RPMI8226 (cell line): ENCODE data around the gene RFLNA.
A peak's percentile ranks its signal among the peaks of the same experiment; 100 is the strongest.
"Not testable (repeated sequence)": the region's sequence is repeated elsewhere in the genome, so short reads cannot be mapped to it uniquely, and the experiment has no call there.

Experiments used
- DNase-seq: peaks from one replicate; pipeline ENCODE4 v3.0.0-alpha.2; 2015

RFLNA gene

DNA sequence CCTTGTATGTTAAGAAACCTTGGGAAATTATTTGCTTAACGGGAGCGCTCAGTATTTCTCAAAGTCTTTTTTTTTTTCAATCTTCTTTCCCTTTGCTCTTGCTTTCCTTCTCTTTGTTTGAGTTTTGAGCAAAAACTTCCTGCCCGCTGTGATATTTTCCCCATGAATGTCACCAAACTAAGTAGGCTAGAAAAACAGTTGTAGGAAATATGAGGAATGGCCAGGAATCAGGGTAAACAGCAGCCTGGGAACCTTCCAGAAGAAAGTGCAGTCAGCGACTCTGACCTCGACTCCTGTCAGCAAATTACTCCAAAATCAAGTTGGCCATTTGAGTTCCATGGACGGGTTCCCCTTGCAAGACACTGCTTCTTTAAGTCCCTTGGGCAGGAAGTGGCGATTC is 11.6 kb upstream of the RFLNA start:
- no peak for DNase-seq

GRCh38 chr12:124284368-124284767 is 10.5 kb upstream of the RFLNA start:
- no peak for DNase-seq

GRCh38 chr12:124286414-124286813 is 8.5 kb upstream of the RFLNA start:
- peak; percentile 25 for DNase-seq

DNA sequence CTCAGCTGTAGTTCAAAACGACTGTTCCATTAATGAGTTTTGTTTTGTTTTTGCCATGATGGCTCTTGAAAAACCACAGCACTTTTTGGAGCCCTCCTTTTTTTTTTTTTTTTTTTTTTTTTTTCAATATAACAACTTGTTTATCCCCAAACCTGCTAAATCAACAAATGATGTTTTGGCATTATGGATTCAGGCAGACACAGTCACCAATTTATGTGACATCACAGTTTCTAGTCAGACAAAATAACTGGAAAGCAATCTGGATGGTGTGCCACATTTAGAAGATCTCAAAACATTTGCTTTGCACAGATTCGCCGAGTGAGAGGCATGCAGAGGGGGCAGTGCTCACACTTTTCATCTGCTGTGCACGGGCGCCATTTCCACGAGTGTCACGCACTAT is 7.9 kb upstream of the RFLNA start:
- no peak for DNase-seq

GRCh38 chr12:124289634-124290600 is 5.0 kb upstream of the RFLNA start:
- DNase-seq: no peak

GRCh38 chr12:124292385-124292784 is 2.5 kb upstream of the RFLNA start:
- no peak for DNase-seq

DNA sequence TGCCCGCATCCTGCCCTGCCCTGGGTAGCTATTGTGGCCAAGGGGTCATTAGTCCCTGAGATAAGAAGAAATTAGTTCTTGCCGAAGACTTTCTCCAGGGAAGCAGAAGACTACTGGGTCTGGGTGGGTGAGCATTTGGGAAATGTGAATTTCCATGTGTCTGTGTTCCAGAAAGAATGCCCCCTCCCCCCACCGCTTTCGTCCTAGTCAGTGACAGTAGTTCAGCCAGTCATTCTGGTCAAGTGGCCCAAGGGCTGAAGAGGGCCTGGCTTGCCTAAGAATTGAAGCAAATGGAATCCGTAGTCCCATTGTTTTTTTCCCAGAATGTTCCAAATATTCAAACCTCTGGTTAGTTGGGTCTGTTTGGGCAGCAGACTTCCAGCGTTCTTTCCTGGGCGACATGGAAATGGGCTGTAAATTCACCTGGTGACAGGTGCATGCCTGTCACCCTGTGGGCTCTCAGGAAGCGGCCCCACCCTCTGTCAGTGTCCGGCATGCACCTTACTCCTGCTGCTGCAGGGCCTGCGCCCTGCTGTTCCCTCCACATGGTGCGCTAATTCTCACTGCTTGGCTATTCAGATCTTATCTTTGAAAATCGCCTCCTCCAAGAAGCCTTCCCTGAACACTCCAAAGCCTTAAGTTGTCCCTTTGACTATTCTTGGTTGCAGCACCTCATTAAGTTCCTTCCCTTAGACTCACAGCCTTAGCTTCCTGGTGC is 1.4 kb upstream of the RFLNA start:
- DNase-seq: no peak

DNA sequence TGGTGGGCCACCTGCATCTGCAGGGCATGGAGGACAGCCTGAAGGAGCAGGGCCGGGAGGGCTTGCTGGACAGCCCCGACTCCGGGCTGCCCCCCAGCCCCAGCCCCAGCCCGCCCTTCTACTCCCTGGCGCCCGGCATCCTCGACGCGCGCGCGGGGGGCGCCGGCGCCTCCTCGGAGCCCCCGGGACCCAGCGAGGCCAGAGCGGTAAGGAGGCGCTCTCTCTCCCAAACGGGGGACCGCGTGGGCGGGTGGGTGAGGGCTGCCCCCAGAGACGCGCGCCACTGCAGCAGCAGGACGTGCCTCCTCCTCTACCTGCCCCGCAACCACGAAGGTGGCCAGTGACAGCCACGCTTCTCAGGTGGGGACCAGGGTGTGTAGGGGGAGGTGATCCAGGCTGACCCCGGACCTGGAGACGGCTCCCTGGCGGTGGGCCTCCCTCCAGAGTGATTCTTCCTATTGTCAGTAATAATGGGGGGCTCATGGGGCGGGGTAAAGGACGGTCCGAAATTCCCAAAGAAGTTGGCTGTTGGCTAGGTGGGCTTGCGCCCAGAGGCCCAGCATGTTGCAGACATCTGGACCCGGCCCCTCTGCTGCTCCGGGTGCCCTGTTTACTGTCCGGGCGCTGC is 652 bp downstream of the RFLNA start:
- no peak for DNase-seq

DNA sequence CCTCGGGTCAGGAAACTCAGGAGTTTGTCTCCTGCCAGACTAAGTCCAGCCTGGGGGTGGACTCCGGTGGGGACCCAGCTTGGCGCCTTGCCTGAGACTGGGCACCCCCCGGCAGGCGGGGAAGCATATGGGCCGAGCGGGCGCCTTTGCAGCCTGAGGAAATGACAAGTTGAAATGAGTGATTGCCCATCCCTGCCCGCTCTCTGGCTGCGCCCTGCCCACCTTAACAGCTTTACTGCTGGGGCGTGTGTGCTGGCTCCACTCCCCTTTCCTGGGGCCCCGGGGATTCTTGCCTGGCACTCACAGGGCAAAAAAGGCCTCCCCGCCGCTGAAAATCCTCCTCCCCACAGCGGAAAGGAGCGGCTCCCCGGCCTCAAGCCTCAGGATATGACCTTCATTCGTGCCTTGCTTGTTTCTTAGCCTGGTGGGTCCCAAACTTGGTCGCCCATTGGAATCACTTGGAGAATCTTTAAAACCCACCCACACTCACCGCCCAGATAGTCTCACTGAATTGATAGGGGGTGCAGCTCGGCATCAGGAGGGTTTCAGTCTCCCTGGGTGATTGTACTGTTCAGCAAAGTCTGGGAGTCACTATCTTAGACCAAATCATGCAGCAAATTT is 1.5 kb downstream of the RFLNA start:
- no peak for DNase-seq

DNA sequence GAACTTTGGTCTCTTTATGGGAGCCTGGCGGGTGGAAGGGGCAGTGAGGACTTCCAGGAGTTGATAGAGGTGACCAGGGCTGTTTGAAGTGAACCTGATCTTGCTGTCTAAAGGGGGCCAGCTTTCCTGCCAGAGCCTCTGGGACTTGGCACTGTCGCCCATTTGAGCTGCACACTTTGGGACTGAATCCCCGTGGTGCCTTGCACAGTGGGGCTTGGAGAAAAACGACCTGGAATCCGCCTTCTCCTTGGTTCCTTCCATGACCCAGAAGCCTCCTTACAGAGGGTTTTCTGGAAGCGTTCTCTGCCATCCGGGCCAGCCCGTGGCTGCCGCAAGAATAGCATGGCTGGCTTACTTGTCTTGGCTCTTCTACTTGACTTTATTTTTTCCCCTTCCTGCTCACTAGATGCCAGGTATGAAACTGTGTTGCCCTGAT is 2.0 kb downstream of the RFLNA start:
- no peak for DNase-seq

DNA sequence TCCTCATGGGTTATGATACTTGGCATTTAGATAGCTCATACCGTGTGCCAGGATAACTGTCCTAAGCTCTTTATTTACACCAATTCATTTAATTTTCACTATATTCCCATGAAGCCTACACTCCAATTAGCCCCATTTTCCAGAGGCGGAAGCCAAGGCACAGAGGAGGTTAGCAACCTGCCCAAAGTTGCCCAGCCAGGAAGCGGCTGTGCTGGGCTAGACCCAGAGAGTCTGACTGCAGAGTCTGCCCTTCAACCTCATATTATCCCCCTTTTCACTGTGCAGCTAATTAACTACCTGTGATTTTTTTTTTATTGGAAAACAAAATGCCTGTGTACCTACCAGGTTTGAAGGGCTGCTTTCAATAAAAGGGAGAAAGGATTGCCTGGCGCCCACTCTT is 2.5 kb downstream of the RFLNA start:
- DNase-seq: no peak

GRCh38 chr12:124297856-124298255 is 3.0 kb downstream of the RFLNA start:
- no peak for DNase-seq

- no peak for DNase-seq
Observed at GRCh38 chr12:124298685-124299410, 4.0 kb downstream of the RFLNA start.

DNA sequence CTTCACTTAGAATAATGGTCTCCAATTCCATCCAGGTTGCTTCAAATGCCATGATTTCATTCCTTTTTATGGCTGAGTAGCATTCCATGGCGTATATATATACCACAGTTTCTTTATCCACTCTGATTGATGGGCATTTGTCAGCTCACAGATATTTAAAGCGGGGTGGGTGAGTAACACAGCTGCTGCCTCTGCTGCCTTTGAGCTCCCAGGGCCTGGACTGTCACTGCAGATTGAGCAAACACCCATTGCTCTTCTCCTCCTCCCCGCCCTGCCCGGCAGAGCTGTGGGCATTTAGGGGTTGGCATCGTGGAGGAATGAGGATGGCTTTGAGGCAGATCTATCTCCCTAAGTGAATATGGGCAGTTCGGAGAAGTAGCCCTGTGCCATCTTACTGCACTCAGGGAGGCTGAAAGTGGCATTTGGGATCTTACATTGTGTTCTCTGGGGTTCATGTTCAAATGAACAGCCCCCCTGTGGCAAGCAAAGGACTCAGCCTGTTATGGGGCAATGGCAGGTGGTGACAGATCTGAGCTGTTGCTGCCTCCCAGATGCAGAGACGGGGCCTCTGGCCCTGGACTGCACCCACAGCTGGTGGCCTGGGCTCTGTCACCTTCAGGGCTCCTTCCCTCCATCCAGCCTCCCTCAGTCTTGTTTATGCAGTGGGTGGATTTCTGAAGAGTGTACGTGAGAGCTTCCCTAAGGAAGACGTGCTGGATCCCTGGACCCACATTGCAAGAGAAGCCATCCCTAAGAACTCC is 4.9 kb downstream of the RFLNA start:
- no peak for DNase-seq

DNA sequence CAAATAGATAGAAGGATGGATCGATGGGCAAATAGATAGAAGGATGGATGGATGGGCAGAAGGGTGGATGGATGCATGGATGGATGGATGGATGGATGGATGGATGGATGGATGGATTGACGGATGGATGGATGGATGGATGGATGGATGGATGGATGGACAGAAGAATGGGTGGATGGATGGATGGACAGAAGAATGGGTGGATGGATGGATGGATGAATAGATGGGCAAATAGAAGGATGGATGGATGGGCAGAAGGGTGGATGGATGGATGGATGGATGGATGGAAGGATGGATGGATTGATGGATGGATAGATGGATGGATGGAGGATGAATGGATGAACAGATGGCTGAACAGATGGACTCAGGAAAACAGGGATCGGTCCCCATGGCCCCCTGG is 5.8 kb downstream of the RFLNA start:
- DNase-seq: not testable (repeated sequence)

DNA sequence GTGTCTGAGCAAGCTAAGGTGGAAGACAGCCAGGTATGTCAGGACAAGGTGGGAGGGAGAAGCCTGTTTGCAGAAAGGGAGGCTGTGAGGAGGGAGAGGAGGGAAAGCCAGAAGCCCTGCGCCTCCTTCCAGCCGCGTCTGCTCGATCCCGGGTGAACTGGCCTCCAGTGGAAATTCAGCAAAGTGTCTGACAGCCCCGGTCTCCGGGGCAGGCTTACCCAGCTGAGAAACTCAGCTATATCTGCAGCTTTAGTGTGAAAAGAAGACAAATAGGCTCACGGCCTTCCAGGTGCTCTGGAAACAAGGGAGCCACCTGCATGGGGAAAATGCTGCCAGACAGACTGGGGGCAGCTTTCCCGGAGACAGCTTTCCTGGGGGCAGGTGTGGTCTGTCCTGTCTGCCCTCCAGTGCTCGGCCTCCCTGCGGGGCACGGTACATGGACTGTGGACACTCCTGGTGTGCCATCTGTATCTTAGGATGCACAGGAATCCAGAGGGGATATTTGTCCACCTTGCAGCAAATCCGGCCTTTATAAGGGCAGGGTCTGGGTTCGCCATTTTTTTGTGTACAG is 6.3 kb downstream of the RFLNA start:
- DNase-seq: no peak

GRCh38 chr12:124302241-124302806 is 7.4 kb downstream of the RFLNA start:
- DNase-seq: no peak

GRCh38 chr12:124302807-124303578 is 8.1 kb downstream of the RFLNA start:
- no peak for DNase-seq

GRCh38 chr12:124303579-124304313 is 8.9 kb downstream of the RFLNA start:
- DNase-seq: no peak
